ENCODE measurements around the gene KLF12. TPM values are rescaled to one million over a fixed set of nuclear protein-coding genes. Genes with fewer than 3 reads are reported as not detected.
A peak's percentile ranks its signal among the peaks of the same experiment; 100 is the strongest.

KLF12 gene
- total RNA-seq, 4 donors from 2014 or later: 4.1 to 17.7 (median 8.2) TPM

GRCh38 chr13:74110053-74110452 lies 24.2 kb downstream of the KLF12 start:
- Histone ChIP-seq H3K27ac (no peak overlapping the region), H3K4me1 (peaks cover 4 to 24% (median 8%) of the 10 kb centered on the region in 4 donors), H3K4me3 (no peak overlapping the region), H3K27me3 (no peaks in the 10 kb centered on the region), H3K9me3 (no peaks in the 10 kb centered on the region), H3K36me3 (no peaks in the 10 kb centered on the region)
- DNase-seq: peak; percentile 49
- TF ChIP-seq POLR2A (IDR thresholded peaks at IDR 0.05): no peak
- no peak for TF ChIP-seq POLR2AphosphoS5 (IDR thresholded peaks at IDR 0.05)
- TF ChIP-seq EP300 (IDR thresholded peaks at IDR 0.05; ENCODE audit: low read depth): no peak
- no peak for TF ChIP-seq CTCF (IDR thresholded peaks at IDR 0.05)
- in situ Hi-C loops (cut with MboI; ENCODE audit: low pct_ligation_motif_present in 1 of 4, low pct_unique_long_range_greater_than_20kb in 1 of 4, low sequenced_read_pairs in 3 of 4) (no loop called here), intact Hi-C loops (cut with DNase I; ENCODE audit: low total_unique reads) (no loop called here)
- 40 to 46% methylated on average over 1 to 4 of the region's 4 CpGs for WGBS, 2 donors (ENCODE audit: low coverage in 1 of 2)

- no peak for DNase-seq
- Histone ChIP-seq H3K9me3 (no peaks in the 10 kb centered on the region), H3K36me3 (no peaks in the 10 kb centered on the region), H3K27me3 (no peaks in the 10 kb centered on the region), H3K4me3 (no peak overlapping the region), H3K27ac (no peak overlapping the region), H3K4me1 (peaks cover 4 to 33% (median 9%) of the 10 kb centered on the region in 4 donors)
- intact Hi-C loops (cut with DNase I; ENCODE audit: low total_unique reads) (no loop called here), in situ Hi-C loops (cut with MboI; ENCODE audit: low pct_ligation_motif_present in 1 of 4, low pct_unique_long_range_greater_than_20kb in 1 of 4, low sequenced_read_pairs in 3 of 4) (no loop called here)
- 92 to 96% methylated on average over 3 of the region's 3 CpGs for WGBS, 2 donors (ENCODE audit: low coverage in 1 of 2)
- no peak for TF ChIP-seq POLR2AphosphoS5 (IDR thresholded peaks at IDR 0.05)
- TF ChIP-seq EP300 (IDR thresholded peaks at IDR 0.05; ENCODE audit: low read depth): no peak
- TF ChIP-seq CTCF (IDR thresholded peaks at IDR 0.05): no peak
- no peak for TF ChIP-seq POLR2A (IDR thresholded peaks at IDR 0.05)
Observed at GRCh38 chr13:74107598-74107997, 26.6 kb downstream of the KLF12 start.

- no peak overlapping the region for H3K27ac ChIP-seq
- H3K36me3 ChIP-seq: no peaks in the 10 kb centered on the region
- DNase-seq: no peak
- intact Hi-C loops (cut with DNase I; ENCODE audit: low total_unique reads): no loop called here
- TF ChIP-seq CTCF (IDR thresholded peaks at IDR 0.05) (no peak), EP300 (IDR thresholded peaks at IDR 0.05; ENCODE audit: low read depth) (no peak), POLR2A (IDR thresholded peaks at IDR 0.05) (no peak), POLR2AphosphoS5 (IDR thresholded peaks at IDR 0.05) (no peak)
- H3K9me3 ChIP-seq: no peaks in the 10 kb centered on the region
- peaks cover 4 to 24% (median 9%) of the 10 kb centered on the region in 4 donors for H3K4me1 ChIP-seq
- H3K27me3 ChIP-seq: no peaks in the 10 kb centered on the region
- no peak overlapping the region for H3K4me3 ChIP-seq
- in situ Hi-C loops (cut with MboI; ENCODE audit: low pct_ligation_motif_present in 1 of 4, low pct_unique_long_range_greater_than_20kb in 1 of 4, low sequenced_read_pairs in 3 of 4): no loop called here
Observed at GRCh38 chr13:74105871-74106270, 28.3 kb downstream of the KLF12 start.

- H3K27ac ChIP-seq: no peak overlapping the region
- H3K4me3 ChIP-seq: no peak overlapping the region
- intact Hi-C loops (cut with DNase I; ENCODE audit: low total_unique reads): no loop called here
- 77 to 85% methylated on average over 3 of the region's 3 CpGs for WGBS, 2 donors (ENCODE audit: low coverage in 1 of 2)
- TF ChIP-seq CTCF (IDR thresholded peaks at IDR 0.05) (no peak), POLR2AphosphoS5 (IDR thresholded peaks at IDR 0.05) (no peak), EP300 (IDR thresholded peaks at IDR 0.05; ENCODE audit: low read depth) (no peak), POLR2A (IDR thresholded peaks at IDR 0.05) (no peak)
- no peaks in the 10 kb centered on the region for H3K36me3 ChIP-seq
- in situ Hi-C loops (cut with MboI; ENCODE audit: low pct_ligation_motif_present in 1 of 4, low pct_unique_long_range_greater_than_20kb in 1 of 4, low sequenced_read_pairs in 3 of 4): no loop called here
- H3K27me3 ChIP-seq: no peaks in the 10 kb centered on the region
- H3K4me1 ChIP-seq: peaks cover 3 to 17% (median 6%) of the 10 kb centered on the region in 4 donors
- no peaks in the 10 kb centered on the region for H3K9me3 ChIP-seq
- DNase-seq: no peak
Observed at GRCh38 chr13:74104661-74105275, 29.4 kb downstream of the KLF12 start.

Measured in transverse colon (tissue), 4 donors.